GM23248 (cell line): ENCODE results near the gene TAS1R3. TPM values are rescaled to one million over a fixed set of nuclear protein-coding genes. Genes with fewer than 3 reads are reported as not detected.

Experiments
- DNase-seq: peaks from one replicate; pipeline ENCODE4 v3.0.0-alpha.2; 2015
- H2AFZ ChIP-seq: fragments of 200-600 bp; sonication (generic); 2 replicates; pipeline ENCODE4 v1.6.1; 2016; ENCODE audit warnings: antibody characterized with exemption
- H3F3A ChIP-seq: fragments of 200-600 bp; sonication (generic); 2 replicates; pipeline ENCODE4 v1.6.1; 2016; ENCODE audit warnings: mild to moderate bottlenecking, antibody characterized with exemption, mixed run types; ENCODE audit not compliant: insufficient read depth
- H3K27ac ChIP-seq: fragments of 200-600 bp; sonication (generic); 2 replicates; pipeline ENCODE4 v1.5.1; 2016; ENCODE audit warnings: mild to moderate bottlenecking
- H3K27me3 ChIP-seq: fragments of 200-600 bp; sonication (generic); replicated peaks from 2 replicates; pipeline ENCODE4 v1.6.1; 2016; ENCODE audit warnings: mild to moderate bottlenecking; ENCODE audit not compliant: insufficient read depth
- H3K36me3 ChIP-seq: fragments of 200-600 bp; sonication (generic); 2 replicates; pipeline ENCODE4 v1.6.1; 2016; ENCODE audit warnings: low read depth, mild to moderate bottlenecking
- H3K4me1 ChIP-seq: fragments of 200-600 bp; sonication (generic); 2 replicates; pipeline ENCODE4 v1.6.1; 2016; ENCODE audit warnings: mild to moderate bottlenecking; ENCODE audit not compliant: insufficient read depth
- H3K4me2 ChIP-seq: fragments of 200-600 bp; sonication (generic); one replicate; pipeline ENCODE4 v1.6.1; 2016; ENCODE audit warnings: mild to moderate bottlenecking; ENCODE audit not compliant: unreplicated experiment
- H3K4me3 ChIP-seq: fragments of 200-600 bp; sonication (generic); 2 replicates; pipeline ENCODE4 v1.5.1; 2016; ENCODE audit warnings: mild to moderate bottlenecking
- H3K79me2 ChIP-seq: fragments of 200-600 bp; sonication (generic); 2 replicates; pipeline ENCODE4 v1.6.1; 2016; ENCODE audit warnings: mild to moderate bottlenecking; ENCODE audit not compliant: insufficient read depth
- H3K9ac ChIP-seq: fragments of 200-600 bp; sonication (generic); 2 replicates; pipeline ENCODE4 v1.6.1; 2016; ENCODE audit warnings: mild to moderate bottlenecking
- H3K9me2 ChIP-seq: fragments of 200-600 bp; sonication (generic); 2 replicates; pipeline ENCODE4 v1.6.1; 2016; ENCODE audit warnings: mixed run types, mild to moderate bottlenecking, moderate library complexity; ENCODE audit not compliant: insufficient read depth
- H3K9me3 ChIP-seq: fragments of 200-600 bp; sonication (generic); one replicate; pipeline ENCODE4 v1.6.1; 2017; ENCODE audit warnings: low read depth
- H4K20me1 ChIP-seq: fragments of 200-600 bp; sonication (generic); 2 replicates; pipeline ENCODE4 v1.6.0; 2016; ENCODE audit not compliant: insufficient read depth
- EZH2 ChIP-seq: fragments of 200-600 bp; sonication (generic); IDR thresholded peaks from 2 replicates; pipeline ENCODE4 v1.6.1; 2018; ENCODE audit warnings: antibody characterized with exemption, mild to moderate bottlenecking; ENCODE audit not compliant: insufficient read depth, poor library complexity, severe bottlenecking
- EZH2phosphoT487 ChIP-seq: fragments of 200-600 bp; sonication (generic); IDR thresholded peaks from 2 replicates; pipeline ENCODE4 v1.6.1; 2018; ENCODE audit warnings: antibody characterized with exemption, moderate library complexity, mild to moderate bottlenecking, low read depth; ENCODE audit not compliant: insufficient read depth
- WGBS, 2 experiments: methylation state at CpG; one replicate each; pipeline ENCODE4 v1.1.6; 2015 to 2017; ENCODE audit warnings: low lambda C conversion rate in 2 of 2, low coverage in 1 of 2; ENCODE audit errors: missing lambda C conversion rate in 2 of 2; 5-methylcytosine and 5-hydroxymethylcytosine counted together
- in situ Hi-C: fragments of 300-500 bp; cut with MboI; formaldehyde crosslinking; loops from 2 replicates; pipeline ENCODE4 v1.15.0; 2020
- polyA plus RNA-seq: library from polyadenylated mRNA; unstranded; fragments of >200 nt; fragmentation: Nextera tagmentation; extraction: Ambion mirVana; gene quantifications from 2 replicates; pipeline ENCODE4 v1.2.1, GENCODE V29; 2016
- total RNA-seq: library from RNA; depleted of rRNA; stranded (reverse); fragments of >200 nt; shearing (Covaris generic); gene quantifications from 2 replicates; pipeline ENCODE4 v1.2.3, GENCODE V29; 2014

Gene TAS1R3
- total and polyA plus RNA-seq, 2 experiments from 2014 or later, result 0.54 TPM; not detected in 1

DNA sequence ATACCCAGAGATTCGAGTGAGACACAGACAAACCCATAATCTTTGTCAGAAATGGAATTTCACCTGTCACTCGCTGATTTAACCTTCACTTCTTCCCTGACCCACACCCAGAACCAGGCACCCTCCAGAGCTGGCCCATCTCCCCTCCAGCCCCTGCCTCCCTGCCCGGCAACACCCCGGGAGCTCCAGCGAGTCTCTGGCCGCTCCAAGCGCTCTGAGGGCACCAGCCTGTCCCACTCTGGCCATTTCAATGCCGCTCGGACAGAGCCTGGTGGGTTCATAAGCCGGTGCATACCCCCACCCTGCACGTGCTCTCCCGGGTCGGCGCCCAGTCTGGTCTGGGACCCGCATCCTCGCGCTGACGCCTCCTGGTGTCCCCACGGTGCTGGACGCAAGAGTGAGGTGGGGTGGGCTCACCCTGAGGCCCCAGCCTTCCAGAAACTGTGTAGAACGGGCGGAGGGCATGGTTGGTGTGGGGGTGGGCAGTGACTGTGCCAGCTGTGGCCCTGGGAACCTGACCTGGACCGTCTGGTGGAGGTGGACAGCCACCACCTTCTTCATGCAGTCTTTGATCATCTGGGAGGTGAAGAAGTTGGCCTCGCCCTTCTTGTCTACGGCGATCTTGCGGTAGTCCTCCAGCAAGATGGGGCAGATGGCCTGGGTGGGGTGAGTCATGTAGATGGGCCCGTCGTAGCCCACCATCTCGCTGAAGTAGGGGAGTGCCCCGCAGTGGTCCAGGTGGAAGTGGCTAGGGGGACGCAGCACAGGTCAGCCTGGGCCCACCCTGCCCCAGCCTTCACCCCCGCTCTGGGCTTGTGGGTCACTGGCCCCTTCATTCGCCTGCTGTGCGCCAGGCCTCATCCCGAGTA is 12.1 kb upstream of the TAS1R3 start:
- no peaks in the 10 kb centered on the region for H3K9me2 ChIP-seq
- WGBS, 2 experiments, result 88 to 89% methylated on average over 36 of the region's 36 CpGs
- H3K4me2 ChIP-seq, result no peak overlapping the region
- peak overlapping the region; percentile 75 for H3K9ac ChIP-seq
- in situ Hi-C loops, result no loop called here
- H4K20me1 ChIP-seq, result no peaks in the 10 kb centered on the region
- H3K27me3 ChIP-seq, result no peaks in the 10 kb centered on the region
- H3K36me3 ChIP-seq, result peaks cover 9% of the 10 kb centered on the region; the same call in 1 of the 2 replicates
- peak overlapping the region; percentile 94 for H3K27ac ChIP-seq
- DNase-seq, result no peak
- H3K79me2 ChIP-seq, result peaks cover 86% of the 10 kb centered on the region
- H3K4me1 ChIP-seq, result peaks cover 16% of the 10 kb centered on the region
- H3F3A ChIP-seq, result peaks cover 27% of the 10 kb centered on the region
- no peak overlapping the region for H3K4me3 ChIP-seq
- no peaks in the 10 kb centered on the region for H3K9me3 ChIP-seq
- no peak for TF ChIP-seq EZH2
- no peak for TF ChIP-seq EZH2phosphoT487
- H2AFZ ChIP-seq, result no peak overlapping the region

GRCh38 chr1:1319646-1319941 is 11.5 kb upstream of the TAS1R3 start:
- H2AFZ ChIP-seq, result no peak overlapping the region
- H3K27me3 ChIP-seq, result no peaks in the 10 kb centered on the region
- peaks cover 9% of the 10 kb centered on the region; the same call in 1 of the 2 replicates for H3K36me3 ChIP-seq
- H3K4me1 ChIP-seq, result peaks cover 16% of the 10 kb centered on the region
- TF ChIP-seq EZH2, result no peak
- no peak for TF ChIP-seq EZH2phosphoT487
- H3K9me3 ChIP-seq, result no peaks in the 10 kb centered on the region
- peaks cover 84% of the 10 kb centered on the region for H3K79me2 ChIP-seq
- H3F3A ChIP-seq, result peaks cover 27% of the 10 kb centered on the region
- no peak overlapping the region for H3K27ac ChIP-seq
- DNase-seq, result no peak
- H3K4me3 ChIP-seq, result no peak overlapping the region
- H3K9ac ChIP-seq, result no peak overlapping the region
- no peaks in the 10 kb centered on the region for H3K9me2 ChIP-seq
- no peaks in the 10 kb centered on the region for H4K20me1 ChIP-seq
- H3K4me2 ChIP-seq, result no peak overlapping the region
- in situ Hi-C loops, result no loop called here
- 91 to 93% methylated on average over 13 of the region's 13 CpGs for WGBS, 2 experiments

DNA sequence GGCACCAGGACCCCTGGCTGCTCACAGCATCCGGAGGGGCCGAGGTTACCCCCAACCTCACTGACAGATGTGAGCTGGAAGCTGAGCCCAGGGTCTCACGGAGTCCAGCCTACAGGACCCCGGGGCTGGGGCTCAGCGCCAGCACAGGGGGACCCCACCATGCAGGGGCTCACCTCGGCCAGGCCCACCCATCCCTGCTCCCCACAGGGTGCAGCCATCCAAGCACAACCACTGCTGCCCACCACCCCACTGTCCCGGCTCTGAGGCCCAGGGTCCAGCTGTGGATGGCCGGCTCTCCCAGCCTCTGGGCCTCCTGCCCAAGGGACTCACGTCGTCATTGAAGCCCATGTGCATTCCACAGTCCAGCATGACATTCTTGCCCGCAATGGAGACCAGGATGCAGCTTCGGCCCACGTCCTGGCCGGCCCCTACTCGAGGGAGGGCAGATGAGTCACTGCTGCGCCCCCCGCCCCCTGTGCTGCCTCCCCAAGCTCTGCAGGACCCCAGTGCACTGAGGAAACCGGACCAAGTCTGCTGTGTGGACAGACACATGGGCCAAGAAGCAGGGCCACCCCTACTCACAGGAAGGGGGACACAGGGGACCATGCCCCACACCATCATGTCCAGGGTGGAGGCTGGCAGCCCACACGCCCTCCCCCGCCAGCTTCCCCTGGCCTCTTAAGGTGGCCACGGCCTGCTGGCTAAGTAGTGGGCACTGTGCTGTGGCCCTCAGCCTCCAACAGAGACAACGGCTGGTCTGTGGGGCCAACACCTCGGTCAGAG is 10.2 kb upstream of the TAS1R3 start:
- no peak for TF ChIP-seq EZH2phosphoT487
- TF ChIP-seq EZH2, result no peak
- Histone ChIP-seq H3K4me3 (no peak overlapping the region), H3K27me3 (no peaks in the 10 kb centered on the region), H3K79me2 (peaks cover 86% of the 10 kb centered on the region), H3K9me2 (no peaks in the 10 kb centered on the region), H3K27ac (no peak overlapping the region; the same call in 1 of the 2 replicates), H4K20me1 (no peaks in the 10 kb centered on the region), H3F3A (peaks cover 27% of the 10 kb centered on the region), H3K36me3 (peaks cover 9% of the 10 kb centered on the region; the same call in 1 of the 2 replicates), H3K9me3 (no peaks in the 10 kb centered on the region), H2AFZ (no peak overlapping the region), H3K9ac (peak overlapping the region; percentile 20; the same call in 1 of the 2 replicates), H3K4me2 (no peak overlapping the region), H3K4me1 (peaks cover 22% of the 10 kb centered on the region)
- 69% methylated on average over 21 to 22 of the region's 23 CpGs for WGBS, 2 experiments
- in situ Hi-C loops, result no loop called here
- no peak for DNase-seq

DNA sequence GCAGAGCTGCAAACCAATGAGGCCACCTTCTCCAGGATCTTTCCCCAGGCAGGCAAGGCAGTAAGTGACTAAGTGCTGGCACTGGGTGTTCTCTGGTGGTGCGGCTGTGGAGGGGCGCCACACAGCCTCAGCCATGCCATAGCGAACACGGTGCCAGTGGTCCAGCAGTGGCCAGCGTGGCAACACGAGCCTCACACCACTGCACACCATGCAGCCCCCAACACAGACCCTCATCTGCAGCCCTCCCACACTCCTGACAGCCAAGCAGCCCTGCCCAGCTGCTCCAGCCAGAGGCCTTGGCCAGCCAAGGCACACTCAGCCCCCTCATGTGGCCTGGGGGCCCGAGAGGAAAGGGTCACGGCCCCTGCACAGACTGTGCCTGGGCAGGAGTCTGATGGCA is 9.6 kb upstream of the TAS1R3 start:
- Histone ChIP-seq H3K79me2 (peaks cover 86% of the 10 kb centered on the region), H3K36me3 (peaks cover 4% of the 10 kb centered on the region; the same call in 1 of the 2 replicates), H3K27me3 (no peaks in the 10 kb centered on the region), H2AFZ (no peak overlapping the region), H3F3A (peaks cover 27% of the 10 kb centered on the region), H3K9me3 (no peaks in the 10 kb centered on the region), H3K4me2 (no peak overlapping the region), H4K20me1 (no peaks in the 10 kb centered on the region), H3K27ac (no peak overlapping the region), H3K4me3 (no peak overlapping the region), H3K9me2 (no peaks in the 10 kb centered on the region), H3K4me1 (peaks cover 26% of the 10 kb centered on the region), H3K9ac (peak overlapping the region; percentile 21; the same call in 1 of the 2 replicates)
- TF ChIP-seq EZH2, result no peak
- no peak for TF ChIP-seq EZH2phosphoT487
- in situ Hi-C loops, result no loop called here
- DNase-seq, result no peak
- 69 to 73% methylated on average over 8 of the region's 8 CpGs for WGBS, 2 experiments
